ENCODE measurements around the gene RFPL4AL1.

The RFPL4AL1 gene

DNA sequence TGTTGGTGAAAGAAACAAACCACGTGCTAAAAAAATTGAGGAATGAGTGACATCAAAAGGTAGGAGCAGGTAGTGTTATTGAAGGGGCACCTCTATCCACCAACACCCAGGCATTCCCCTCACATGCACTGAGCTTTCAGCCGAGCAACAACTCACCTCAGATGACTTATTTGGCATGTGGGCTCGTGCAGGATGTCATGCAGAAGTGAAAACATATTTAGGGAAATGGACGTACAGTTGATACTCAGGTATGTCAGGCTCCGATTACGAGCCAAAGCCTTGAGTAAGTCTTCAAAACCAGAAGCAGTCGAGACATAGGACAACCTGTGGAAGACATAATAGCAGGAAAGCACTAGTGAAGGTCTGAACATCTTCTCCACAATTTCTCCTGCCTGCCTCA is 32.5 kb downstream of the RFPL4AL1 start:
- H3K27me3 ChIP-seq (ENCODE audit: control insufficient read depth in 1 of 2, insufficient read depth in 1 of 2, low read length in 2 of 2), result no peaks in the 10 kb centered on the region
- H2BK5ac ChIP-seq (ENCODE audit: low read depth, low read length, poor library complexity, severe bottlenecking), result no peak overlapping the region
- no peak overlapping the region for H2BK15ac ChIP-seq (ENCODE audit: low read depth, poor library complexity, severe bottlenecking)
- H2BK120ac ChIP-seq (ENCODE audit: low read depth, low read length), result no peak overlapping the region
- 48% methylated on average over 7 of the region's 7 CpGs for WGBS
- H3K9me3 ChIP-seq (ENCODE audit: control insufficient read depth, low read length), result peaks cover 15% of the 10 kb centered on the region
- no peak overlapping the region for H3K4me3 ChIP-seq (ENCODE audit: insufficient read depth in 1 of 2, low read depth in 1 of 2, low read length in 2 of 2)
- no peak overlapping the region for H2AFZ ChIP-seq (ENCODE audit: low read depth, low read length)
- no peak overlapping the region for H4K91ac ChIP-seq (ENCODE audit: low read length)
- no peaks in the 10 kb centered on the region for H3K36me3 ChIP-seq (ENCODE audit: control insufficient read depth in 1 of 2, insufficient read depth in 2 of 2, low read depth in 1 of 2, low read length in 2 of 2)
- H4K8ac ChIP-seq (ENCODE audit: low read length), result no peak overlapping the region
- no peaks in the 10 kb centered on the region for H3K79me1 ChIP-seq (replicated peaks; ENCODE audit: low read length, poor library complexity, severe bottlenecking)
- H3K27ac ChIP-seq (ENCODE audit: low read length, poor library complexity, severe bottlenecking), result no peak overlapping the region
- H3K4me1 ChIP-seq (ENCODE audit: control insufficient read depth, insufficient read depth, low read depth, low read length), result no peaks in the 10 kb centered on the region
- no peak overlapping the region for H3K4me2 ChIP-seq (ENCODE audit: low read length, poor library complexity, severe bottlenecking)
- H2BK12ac ChIP-seq (ENCODE audit: low read length in 2 of 2), result no peak overlapping the region
- no peak for DNase-seq
- no peak overlapping the region for H3K23ac ChIP-seq (ENCODE audit: low read length in 2 of 2)
- H3K9ac ChIP-seq (ENCODE audit: low read length), result no peak overlapping the region
- no peak overlapping the region for H2AK5ac ChIP-seq (ENCODE audit: low read length, severe bottlenecking)
- H3K4ac ChIP-seq (ENCODE audit: low read depth in 1 of 2, low read length in 2 of 2), result no peak overlapping the region
- no peak overlapping the region for H3K14ac ChIP-seq (ENCODE audit: low read length in 2 of 2)
- no peak overlapping the region for H3K18ac ChIP-seq (ENCODE audit: low read depth in 1 of 2, low read length in 2 of 2)

DNA sequence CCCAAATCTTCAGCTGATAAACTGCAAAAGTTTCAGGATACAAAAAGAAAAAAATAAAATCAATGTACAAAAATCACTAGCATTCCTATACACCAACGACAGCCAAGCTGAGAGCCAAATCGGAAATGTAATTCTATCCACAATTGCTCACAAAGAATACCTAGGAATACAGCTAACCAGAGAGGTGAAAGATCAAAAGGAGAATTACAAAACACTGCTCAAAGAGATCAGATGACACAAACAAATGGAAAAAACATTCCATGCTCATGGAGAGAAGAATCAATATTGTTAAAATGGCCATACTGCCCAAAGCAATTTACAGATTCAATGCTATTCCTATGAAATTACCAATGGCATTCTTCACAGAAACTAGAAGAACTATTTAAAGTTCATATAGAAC is 33.4 kb downstream of the RFPL4AL1 start:
- Histone ChIP-seq H3K18ac (ENCODE audit: low read depth in 1 of 2, low read length in 2 of 2) (no peak overlapping the region), H3K9ac (ENCODE audit: low read length) (no peak overlapping the region), H3K79me1 (replicated peaks; ENCODE audit: low read length, poor library complexity, severe bottlenecking) (no peaks in the 10 kb centered on the region), H3K4me1 (ENCODE audit: control insufficient read depth, insufficient read depth, low read depth, low read length) (no peaks in the 10 kb centered on the region), H3K27ac (ENCODE audit: low read length, poor library complexity, severe bottlenecking) (no peak overlapping the region), H3K9me3 (ENCODE audit: control insufficient read depth, low read length) (peaks cover 21% of the 10 kb centered on the region), H3K4ac (ENCODE audit: low read depth in 1 of 2, low read length in 2 of 2) (no peak overlapping the region), H3K36me3 (ENCODE audit: control insufficient read depth in 1 of 2, insufficient read depth in 2 of 2, low read depth in 1 of 2, low read length in 2 of 2) (no peaks in the 10 kb centered on the region), H2BK15ac (ENCODE audit: low read depth, poor library complexity, severe bottlenecking) (no peak overlapping the region), H3K14ac (ENCODE audit: low read length in 2 of 2) (no peak overlapping the region), H4K91ac (ENCODE audit: low read length) (no peak overlapping the region), H3K23ac (ENCODE audit: low read length in 2 of 2) (no peak overlapping the region), H3K4me3 (ENCODE audit: insufficient read depth in 1 of 2, low read depth in 1 of 2, low read length in 2 of 2) (no peak overlapping the region), H2AFZ (ENCODE audit: low read depth, low read length) (no peak overlapping the region), H3K4me2 (ENCODE audit: low read length, poor library complexity, severe bottlenecking) (no peak overlapping the region), H4K8ac (ENCODE audit: low read length) (no peak overlapping the region), H3K27me3 (ENCODE audit: control insufficient read depth in 1 of 2, insufficient read depth in 1 of 2, low read length in 2 of 2) (no peaks in the 10 kb centered on the region), H2BK12ac (ENCODE audit: low read length in 2 of 2) (no peak overlapping the region), H2AK5ac (ENCODE audit: low read length, severe bottlenecking) (no peak overlapping the region), H2BK120ac (ENCODE audit: low read depth, low read length) (no peak overlapping the region), H2BK5ac (ENCODE audit: low read depth, low read length, poor library complexity, severe bottlenecking) (no peak overlapping the region)
- WGBS, result 69% methylated on average over 2 of the region's 2 CpGs
- no peak for DNase-seq

DNA sequence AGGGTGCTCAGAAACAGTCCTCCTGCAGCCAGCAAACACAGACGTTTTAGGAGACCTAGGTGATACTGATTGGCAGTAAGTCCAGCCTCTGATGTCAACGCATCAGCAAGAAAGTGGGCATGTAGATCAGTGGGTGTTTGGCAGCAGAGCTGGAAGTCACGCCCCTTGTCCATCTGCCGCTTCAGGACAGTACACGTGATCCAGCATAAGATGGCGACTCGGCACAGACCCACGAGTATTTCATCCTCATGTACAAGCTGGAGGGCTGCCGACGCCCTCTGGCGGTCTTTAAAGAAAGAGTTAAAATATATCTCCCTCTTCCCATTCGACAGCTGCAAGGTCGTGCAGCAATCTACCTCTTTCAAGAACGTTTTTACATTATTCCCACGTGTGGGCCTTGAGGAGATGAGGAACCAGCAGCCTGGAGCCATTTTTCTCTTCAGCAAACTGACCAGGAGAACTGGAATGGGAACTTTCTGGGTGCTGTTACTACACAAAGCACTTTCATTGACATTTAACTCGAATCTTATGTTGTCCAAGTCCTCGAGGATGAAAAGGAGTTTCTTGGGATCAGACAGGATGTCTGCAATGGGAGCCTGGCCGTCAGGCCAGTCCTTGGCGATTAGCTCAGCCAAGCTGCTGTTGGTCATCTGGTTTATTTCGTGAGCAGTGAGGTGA is 40.6 kb downstream of the RFPL4AL1 start:
- Histone ChIP-seq H2BK15ac (ENCODE audit: low read depth, poor library complexity, severe bottlenecking) (no peak overlapping the region), H3K14ac (ENCODE audit: low read length in 2 of 2) (no peak overlapping the region), H3K36me3 (ENCODE audit: control insufficient read depth in 1 of 2, insufficient read depth in 2 of 2, low read depth in 1 of 2, low read length in 2 of 2) (no peaks in the 10 kb centered on the region), H3K27me3 (ENCODE audit: control insufficient read depth in 1 of 2, insufficient read depth in 1 of 2, low read length in 2 of 2) (no peaks in the 10 kb centered on the region), H3K4me3 (ENCODE audit: insufficient read depth in 1 of 2, low read depth in 1 of 2, low read length in 2 of 2) (peak overlapping the region in 1 of 2 experiments; percentile 8), H3K9me3 (ENCODE audit: control insufficient read depth, low read length) (peaks cover 19% of the 10 kb centered on the region), H2BK120ac (ENCODE audit: low read depth, low read length) (no peak overlapping the region), H2AFZ (ENCODE audit: low read depth, low read length) (no peak overlapping the region), H3K79me1 (replicated peaks; ENCODE audit: low read length, poor library complexity, severe bottlenecking) (no peaks in the 10 kb centered on the region), H3K4ac (ENCODE audit: low read depth in 1 of 2, low read length in 2 of 2) (no peak overlapping the region), H3K23ac (ENCODE audit: low read length in 2 of 2) (no peak overlapping the region), H3K4me2 (ENCODE audit: low read length, poor library complexity, severe bottlenecking) (no peak overlapping the region), H2AK5ac (ENCODE audit: low read length, severe bottlenecking) (no peak overlapping the region), H3K27ac (ENCODE audit: low read length, poor library complexity, severe bottlenecking) (no peak overlapping the region), H4K91ac (ENCODE audit: low read length) (no peak overlapping the region), H2BK5ac (ENCODE audit: low read depth, low read length, poor library complexity, severe bottlenecking) (no peak overlapping the region), H4K8ac (ENCODE audit: low read length) (no peak overlapping the region), H3K4me1 (ENCODE audit: control insufficient read depth, insufficient read depth, low read depth, low read length) (peaks cover 1% of the 10 kb centered on the region), H3K9ac (ENCODE audit: low read length) (no peak overlapping the region), H2BK12ac (ENCODE audit: low read length in 2 of 2) (no peak overlapping the region), H3K18ac (ENCODE audit: low read depth in 1 of 2, low read length in 2 of 2) (no peak overlapping the region)
- DNase-seq, result no peak
- WGBS, result 48% methylated on average over 20 of the region's 20 CpGs

DNA sequence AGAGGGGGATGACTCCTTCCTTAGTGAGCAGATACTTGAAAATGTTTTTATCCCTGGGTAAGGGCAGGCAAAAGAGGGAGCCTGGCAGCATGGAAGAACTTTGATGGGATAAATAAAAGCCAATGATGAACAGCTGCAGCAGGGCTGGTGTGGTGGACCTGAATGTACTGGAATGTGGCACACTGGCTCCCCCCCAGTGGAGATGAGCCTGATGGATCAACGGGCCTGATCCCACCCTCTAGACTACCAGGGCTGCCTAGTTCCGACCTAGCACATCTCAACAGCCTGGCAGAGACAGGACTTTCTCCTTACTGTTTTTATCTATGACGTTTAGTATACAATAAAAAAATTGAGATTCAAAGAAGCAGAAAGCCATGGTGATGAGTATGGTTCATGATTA is 42.4 kb downstream of the RFPL4AL1 start:
- Histone ChIP-seq H2AK5ac (ENCODE audit: low read length, severe bottlenecking) (no peak overlapping the region), H3K9me3 (ENCODE audit: control insufficient read depth, low read length) (peaks cover 13% of the 10 kb centered on the region), H3K27me3 (ENCODE audit: control insufficient read depth in 1 of 2, insufficient read depth in 1 of 2, low read length in 2 of 2) (no peaks in the 10 kb centered on the region), H2BK15ac (ENCODE audit: low read depth, poor library complexity, severe bottlenecking) (no peak overlapping the region), H2BK5ac (ENCODE audit: low read depth, low read length, poor library complexity, severe bottlenecking) (no peak overlapping the region), H2BK12ac (ENCODE audit: low read length in 2 of 2) (no peak overlapping the region), H2BK120ac (ENCODE audit: low read depth, low read length) (no peak overlapping the region), H3K27ac (ENCODE audit: low read length, poor library complexity, severe bottlenecking) (no peak overlapping the region), H3K14ac (ENCODE audit: low read length in 2 of 2) (no peak overlapping the region), H3K36me3 (ENCODE audit: control insufficient read depth in 1 of 2, insufficient read depth in 2 of 2, low read depth in 1 of 2, low read length in 2 of 2) (no peaks in the 10 kb centered on the region), H3K9ac (ENCODE audit: low read length) (no peak overlapping the region), H3K4ac (ENCODE audit: low read depth in 1 of 2, low read length in 2 of 2) (no peak overlapping the region), H3K4me3 (ENCODE audit: insufficient read depth in 1 of 2, low read depth in 1 of 2, low read length in 2 of 2) (no peak overlapping the region), H3K4me2 (ENCODE audit: low read length, poor library complexity, severe bottlenecking) (no peak overlapping the region), H2AFZ (ENCODE audit: low read depth, low read length) (no peak overlapping the region), H4K91ac (ENCODE audit: low read length) (no peak overlapping the region), H4K8ac (ENCODE audit: low read length) (no peak overlapping the region), H3K23ac (ENCODE audit: low read length in 2 of 2) (no peak overlapping the region), H3K4me1 (ENCODE audit: control insufficient read depth, insufficient read depth, low read depth, low read length) (peaks cover 1% of the 10 kb centered on the region), H3K18ac (ENCODE audit: low read depth in 1 of 2, low read length in 2 of 2) (no peak overlapping the region), H3K79me1 (replicated peaks; ENCODE audit: low read length, poor library complexity, severe bottlenecking) (no peaks in the 10 kb centered on the region)
- WGBS, result no CpG with 5 or more reads among the region's 3 CpGs
- DNase-seq, result no peak
